ENCODE results near the gene CRYGD.
"Not testable (repeated sequence)": the region's sequence is repeated elsewhere in the genome, so short reads cannot be mapped to it uniquely, and the experiment has no call there.

DNA sequence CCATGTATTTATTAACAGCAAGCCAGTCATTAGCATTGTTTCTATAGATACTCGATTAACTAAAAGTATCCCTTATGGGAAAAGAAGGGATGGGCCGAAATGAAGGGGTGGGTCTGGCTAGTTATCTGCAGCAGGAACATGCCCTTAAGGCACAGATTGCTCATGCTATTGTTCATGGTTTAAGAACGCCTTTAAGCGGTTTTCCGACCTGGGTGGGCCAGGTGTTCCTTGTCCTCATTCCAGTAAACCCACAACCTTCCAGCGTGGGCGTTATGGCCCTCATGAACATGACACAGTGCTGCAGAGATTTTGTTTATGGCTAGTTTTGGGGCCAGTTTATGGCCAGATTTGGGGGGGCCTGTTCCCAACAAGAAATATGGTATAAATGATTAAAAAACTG lies 14.0 kb upstream of the CRYGD start:
- not testable (repeated sequence) for TF ChIP-seq POLR2A (IDR thresholded peaks at IDR 0.05)
- TF ChIP-seq, protein P1, sequence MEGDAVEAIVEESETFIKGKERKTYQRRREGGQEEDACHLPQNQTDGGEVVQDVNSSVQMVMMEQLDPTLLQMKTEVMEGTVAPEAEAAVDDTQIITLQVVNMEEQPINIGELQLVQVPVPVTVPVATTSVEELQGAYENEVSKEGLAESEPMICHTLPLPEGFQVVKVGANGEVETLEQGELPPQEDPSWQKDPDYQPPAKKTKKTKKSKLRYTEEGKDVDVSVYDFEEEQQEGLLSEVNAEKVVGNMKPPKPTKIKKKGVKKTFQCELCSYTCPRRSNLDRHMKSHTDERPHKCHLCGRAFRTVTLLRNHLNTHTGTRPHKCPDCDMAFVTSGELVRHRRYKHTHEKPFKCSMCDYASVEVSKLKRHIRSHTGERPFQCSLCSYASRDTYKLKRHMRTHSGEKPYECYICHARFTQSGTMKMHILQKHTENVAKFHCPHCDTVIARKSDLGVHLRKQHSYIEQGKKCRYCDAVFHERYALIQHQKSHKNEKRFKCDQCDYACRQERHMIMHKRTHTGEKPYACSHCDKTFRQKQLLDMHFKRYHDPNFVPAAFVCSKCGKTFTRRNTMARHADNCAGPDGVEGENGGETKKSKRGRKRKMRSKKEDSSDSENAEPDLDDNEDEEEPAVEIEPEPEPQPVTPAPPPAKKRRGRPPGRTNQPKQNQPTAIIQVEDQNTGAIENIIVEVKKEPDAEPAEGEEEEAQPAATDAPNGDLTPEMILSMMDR (IDR thresholded peaks at IDR 0.05), result not testable (repeated sequence)
